K562 (cell line): ENCODE data around the gene NUDT21. TPM values are rescaled to one million over a fixed set of nuclear protein-coding genes. Genes with fewer than 3 reads are reported as not detected.
A peak's percentile ranks its signal among the peaks of the same experiment; 100 is the strongest.

Experiments
- BRF1 ChIP-seq: IDR thresholded peaks from 3 replicates; pipeline ENCODE4 v1.6.1; 2011; ENCODE audit warnings: borderline replicate concordance, mild to moderate bottlenecking; ENCODE audit not compliant: insufficient read length; ENCODE audit errors: extremely low read depth
- CCAR2 ChIP-seq: fragments of 200-400 bp; formaldehyde crosslinking; IDR thresholded peaks from 2 replicates; pipeline ENCODE4 v1.6.1; 2017; ENCODE audit warnings: mild to moderate bottlenecking, low read depth, low read length
- DACH1 ChIP-seq: fragments of 450-650 bp; IDR thresholded peaks from 2 replicates; pipeline ENCODE4 v1.6.1; 2018; ENCODE audit not compliant: partially characterized antibody
- E2F1 ChIP-seq: sonication (generic); formaldehyde crosslinking; IDR thresholded peaks from 2 replicates; pipeline ENCODE4 v1.8.1; 2023; ENCODE audit warnings: mild to moderate bottlenecking, missing genetic modification reagents, moderate library complexity
- ETV5 ChIP-seq: sonication (generic); formaldehyde crosslinking; IDR thresholded peaks from 2 replicates; pipeline ENCODE4 v1.4.0; 2020; ENCODE audit warnings: low read depth, mild to moderate bottlenecking, missing genetic modification reagents
- EZH2 ChIP-seq: IDR thresholded peaks from 2 replicates; pipeline ENCODE4 v1.6.1; 2012; ENCODE audit warnings: low read depth, mild to moderate bottlenecking, inconsistent platforms, low read length, borderline replicate concordance
- ILK ChIP-seq: fragments of 450-650 bp; IDR thresholded peaks from 2 replicates; pipeline ENCODE4 v1.6.1; 2016; ENCODE audit warnings: missing genetic modification characterization, low read depth, mild to moderate bottlenecking, missing compliant biosample characterization, moderate library complexity, borderline replicate concordance
- MYBL2 ChIP-seq, 2 experiments: fragments of 450-650 bp in 1 of 2; sonication (generic) in 1 of 2; formaldehyde crosslinking in 1 of 2; IDR thresholded peaks; 2 replicates each; pipeline versions ENCODE4 v1.6.1 to v1.8.1; 2017 to 2022; ENCODE audit warnings: borderline replicate concordance in 1 of 2, inconsistent platforms in 1 of 2, low read depth in 1 of 2, mild to moderate bottlenecking in 1 of 2, missing genetic modification reagents in 1 of 2, moderate library complexity in 1 of 2
- NR0B1 ChIP-seq: fragments of 450-650 bp; IDR thresholded peaks from one replicate; pipeline ENCODE4 v1.6.1; 2018; ENCODE audit warnings: mild to moderate bottlenecking, moderate library complexity; ENCODE audit not compliant: partially characterized antibody
- RBM34 ChIP-seq: fragments of 200-400 bp; formaldehyde crosslinking; IDR thresholded peaks from 2 replicates; pipeline ENCODE4 v1.6.1; 2018; ENCODE audit warnings: low read length, borderline replicate concordance; ENCODE audit not compliant: insufficient read depth
- ZBTB40 ChIP-seq, 2 experiments: fragments of 450-650 bp in 1 of 2; sonication (generic) in 1 of 2; formaldehyde crosslinking in 1 of 2; IDR thresholded peaks; 2 replicates each; pipeline versions ENCODE4 v1.7.1 to v1.9.0; 2016 to 2022; ENCODE audit warnings: inconsistent platforms in 1 of 2, mild to moderate bottlenecking in 1 of 2, missing genetic modification reagents in 1 of 2
- polyA plus RNA-seq, 8 experiments: library from polyadenylated mRNA; depleted of rRNA in 4 of 8; stranded (reverse) in 5 of 8; unstranded in 3 of 8; fragments of >200 nt; fragmentation: Nextera tagmentation in 2 of 8; fragmentation: Illumina TruSeq in 1 of 8; extraction: Ambion mirVana in 2 of 8; extraction: Trizol in 1 of 8; gene quantifications; 2 replicates each; pipeline versions ENCODE4 v1.2.1 to v1.2.3, GENCODE V29; 2011 to 2014; ENCODE audit warnings: inconsistent platforms in 1 of 8, missing spikeins in 1 of 8
- total RNA-seq, 7 experiments: library from RNA; depleted of rRNA in 6 of 7; stranded (reverse); fragments of >200 nt in 6 of 7; fragmentation: Illumina TruSeq in 2 of 7; extraction: Trizol in 2 of 7; gene quantifications; 2 replicates each; pipeline versions ENCODE4 v1.2.1 to v1.2.3, GENCODE V29; 2011 to 2021; ENCODE audit warnings: low replicate concordance in 1 of 7
- TF ChIP-seq, protein P1 (sequence below): sonication (generic); formaldehyde crosslinking; IDR thresholded peaks from 2 replicates; pipeline ENCODE4 v1.8.1; 2022; ENCODE audit warnings: missing genetic modification reagents

The NUDT21 gene
- total and polyA plus RNA-seq, 9 of the 15 experiments (the other 6 are each of a cell fraction or from before 2014, with no cell fraction given) = 62.4 to 218 (median 121) TPM

GRCh38 chr16:56462064-56462796, 11.1 kb upstream of the NUDT21 start (continued):
- TF ChIP-seq ZBTB40 (IDR thresholded peaks at IDR 0.05) (peak; percentile 13; the same call in 1 of the 2 replicates), ZBTB40 (CRISPR knock-in tag; IDR thresholded peaks at IDR 0.05) (no peak), CCAR2 (no peak), NR0B1 (no peak), ETV5 (CRISPR knock-in tag) (no peak), RBM34 (no peak), MYBL2 (IDR thresholded peaks at IDR 0.05; ENCODE audit: low read depth) (no peak), MYBL2 (CRISPR knock-in tag; IDR thresholded peaks at IDR 0.05; ENCODE audit: borderline replicate concordance) (no peak), EZH2 (no peak), ILK (tag) (no peak), DACH1 (peak; percentile 24), E2F1 (CRISPR knock-in tag) (no peak), BRF1 (no peak)
- TF ChIP-seq, protein P1, sequence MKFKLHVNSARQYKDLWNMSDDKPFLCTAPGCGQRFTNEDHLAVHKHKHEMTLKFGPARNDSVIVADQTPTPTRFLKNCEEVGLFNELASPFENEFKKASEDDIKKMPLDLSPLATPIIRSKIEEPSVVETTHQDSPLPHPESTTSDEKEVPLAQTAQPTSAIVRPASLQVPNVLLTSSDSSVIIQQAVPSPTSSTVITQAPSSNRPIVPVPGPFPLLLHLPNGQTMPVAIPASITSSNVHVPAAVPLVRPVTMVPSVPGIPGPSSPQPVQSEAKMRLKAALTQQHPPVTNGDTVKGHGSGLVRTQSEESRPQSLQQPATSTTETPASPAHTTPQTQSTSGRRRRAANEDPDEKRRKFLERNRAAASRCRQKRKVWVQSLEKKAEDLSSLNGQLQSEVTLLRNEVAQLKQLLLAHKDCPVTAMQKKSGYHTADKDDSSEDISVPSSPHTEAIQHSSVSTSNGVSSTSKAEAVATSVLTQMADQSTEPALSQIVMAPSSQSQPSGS = no peak
